GM23338 (cell line): ENCODE measurements around the gene CD84.

ENCODE experiments used
- CREB1 ChIP-seq: fragments of 250-450 bp; sonication (Bioruptor Pico); IDR thresholded peaks from 2 replicates; pipeline ENCODE4 v1.5.0; 2020; ENCODE audit warnings: low read depth, mild to moderate bottlenecking, moderate library complexity
- EZH2 ChIP-seq: fragments of 200-600 bp; sonication (generic); IDR thresholded peaks from one replicate; pipeline ENCODE4 v1.8.0; 2017; ENCODE audit warnings: antibody characterized with exemption, mild to moderate bottlenecking, low read depth; ENCODE audit not compliant: unreplicated experiment
- EZH2phosphoT487 ChIP-seq: fragments of 200-600 bp; sonication (generic); IDR thresholded peaks from one replicate; pipeline ENCODE4 v1.8.1; 2018; ENCODE audit warnings: antibody characterized with exemption; ENCODE audit not compliant: unreplicated experiment
- JUNB ChIP-seq: IDR thresholded peaks from one replicate; pipeline ENCODE4 v1.6.1; 2016; ENCODE audit warnings: antibody characterized with exemption; ENCODE audit not compliant: unreplicated experiment
- NANOG ChIP-seq: IDR thresholded peaks from 2 replicates; pipeline ENCODE4 v1.6.1; 2016; ENCODE audit warnings: antibody characterized with exemption, borderline replicate concordance
- POLR2AphosphoS5 ChIP-seq: IDR thresholded peaks from 2 replicates; pipeline ENCODE4 v1.6.1; 2016; ENCODE audit warnings: antibody characterized with exemption, low read depth
- STAT1 ChIP-seq: IDR thresholded peaks from one replicate; pipeline ENCODE4 v1.6.1; 2016; ENCODE audit warnings: antibody characterized with exemption; ENCODE audit not compliant: unreplicated experiment
- ZNF114 ChIP-seq: fragments of 250-450 bp; sonication (Bioruptor Pico); IDR thresholded peaks from 2 replicates; pipeline ENCODE4 v1.5.0; 2020; ENCODE audit warnings: mild to moderate bottlenecking, moderate library complexity
- ZNF331 ChIP-seq: fragments of 250-450 bp; sonication (Bioruptor Pico); IDR thresholded peaks from 2 replicates; pipeline ENCODE4 v1.5.0; 2020; ENCODE audit warnings: low read depth, mild to moderate bottlenecking, moderate library complexity
- TF ChIP-seq, protein P1 (sequence below), 2 experiments: fragments of 200-600 bp in 1 of 2; sonication (generic) in 1 of 2; conservative IDR thresholded peaks; 2 replicates each; pipeline versions ENCODE4 v1.5.1 to v1.6.1; 2016 to 2017; ENCODE audit warnings: antibody characterized with exemption in 2 of 2, low read depth in 2 of 2, mild to moderate bottlenecking in 2 of 2, moderate library complexity in 1 of 2
- TF ChIP-seq, protein P2 (sequence below): IDR thresholded peaks from one replicate; pipeline ENCODE4 v1.6.1; 2018; ENCODE audit warnings: antibody characterized with exemption; ENCODE audit not compliant: unreplicated experiment
- TF ChIP-seq, protein P3 (sequence below): IDR thresholded peaks from 2 replicates; pipeline ENCODE4 v1.6.1; 2016; ENCODE audit warnings: antibody characterized with exemption
- TF ChIP-seq, protein P4 (sequence below): fragments of 250-450 bp; sonication (Bioruptor Pico); IDR thresholded peaks from 2 replicates; pipeline ENCODE4 v1.5.0; 2020; ENCODE audit warnings: mild to moderate bottlenecking, moderate library complexity

DNA sequence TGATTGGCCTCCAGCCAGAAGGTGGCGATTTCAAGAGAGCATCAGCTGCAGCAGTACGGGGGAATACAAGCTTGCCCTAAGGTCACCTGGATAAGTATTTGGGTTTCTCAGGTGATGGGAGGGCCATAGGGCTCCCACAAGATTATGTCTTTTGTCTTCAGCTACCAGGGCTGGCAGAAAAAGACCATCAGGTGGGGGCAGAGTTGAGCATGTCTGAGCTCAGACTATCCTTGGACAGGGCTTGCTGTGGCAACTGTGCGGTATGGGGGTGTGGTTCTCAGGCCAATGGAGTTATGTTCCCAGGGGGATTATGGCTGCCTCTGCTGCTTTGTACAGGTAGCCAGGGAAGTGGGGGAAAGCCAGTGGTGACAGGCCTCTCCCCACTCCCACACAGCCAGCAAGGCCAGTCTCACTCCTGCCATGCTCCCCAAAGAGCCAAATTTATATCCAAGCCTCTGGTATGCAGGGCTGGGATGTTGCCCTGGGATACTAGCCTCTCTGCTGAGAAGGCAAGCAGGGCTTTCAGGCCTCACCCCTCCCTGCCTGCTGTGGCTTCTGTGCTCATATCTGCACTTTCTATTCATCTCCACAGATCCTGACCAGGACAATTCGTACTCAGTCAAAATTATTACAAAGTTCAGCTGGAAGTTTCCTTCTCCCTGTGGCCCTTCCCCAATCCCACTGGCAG lies 26.6 kb upstream of the CD84 start:
- TF ChIP-seq, protein P1, sequence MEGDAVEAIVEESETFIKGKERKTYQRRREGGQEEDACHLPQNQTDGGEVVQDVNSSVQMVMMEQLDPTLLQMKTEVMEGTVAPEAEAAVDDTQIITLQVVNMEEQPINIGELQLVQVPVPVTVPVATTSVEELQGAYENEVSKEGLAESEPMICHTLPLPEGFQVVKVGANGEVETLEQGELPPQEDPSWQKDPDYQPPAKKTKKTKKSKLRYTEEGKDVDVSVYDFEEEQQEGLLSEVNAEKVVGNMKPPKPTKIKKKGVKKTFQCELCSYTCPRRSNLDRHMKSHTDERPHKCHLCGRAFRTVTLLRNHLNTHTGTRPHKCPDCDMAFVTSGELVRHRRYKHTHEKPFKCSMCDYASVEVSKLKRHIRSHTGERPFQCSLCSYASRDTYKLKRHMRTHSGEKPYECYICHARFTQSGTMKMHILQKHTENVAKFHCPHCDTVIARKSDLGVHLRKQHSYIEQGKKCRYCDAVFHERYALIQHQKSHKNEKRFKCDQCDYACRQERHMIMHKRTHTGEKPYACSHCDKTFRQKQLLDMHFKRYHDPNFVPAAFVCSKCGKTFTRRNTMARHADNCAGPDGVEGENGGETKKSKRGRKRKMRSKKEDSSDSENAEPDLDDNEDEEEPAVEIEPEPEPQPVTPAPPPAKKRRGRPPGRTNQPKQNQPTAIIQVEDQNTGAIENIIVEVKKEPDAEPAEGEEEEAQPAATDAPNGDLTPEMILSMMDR (conservative IDR thresholded peaks at IDR 0.05; ENCODE audit: low read depth in 2 of 2), result peak in 1 of 2 experiments; percentile 14; a peak in 2 of 4 replicates
- TF ChIP-seq POLR2AphosphoS5 (no peak), EZH2 (no peak), EZH2phosphoT487 (no peak), JUNB (no peak), ZNF331 (no peak), NANOG (no peak), CREB1 (CRISPR knock-in tag) (no peak), ZNF114 (CRISPR knock-in tag) (no peak), STAT1 (no peak)
- TF ChIP-seq, protein P2, sequence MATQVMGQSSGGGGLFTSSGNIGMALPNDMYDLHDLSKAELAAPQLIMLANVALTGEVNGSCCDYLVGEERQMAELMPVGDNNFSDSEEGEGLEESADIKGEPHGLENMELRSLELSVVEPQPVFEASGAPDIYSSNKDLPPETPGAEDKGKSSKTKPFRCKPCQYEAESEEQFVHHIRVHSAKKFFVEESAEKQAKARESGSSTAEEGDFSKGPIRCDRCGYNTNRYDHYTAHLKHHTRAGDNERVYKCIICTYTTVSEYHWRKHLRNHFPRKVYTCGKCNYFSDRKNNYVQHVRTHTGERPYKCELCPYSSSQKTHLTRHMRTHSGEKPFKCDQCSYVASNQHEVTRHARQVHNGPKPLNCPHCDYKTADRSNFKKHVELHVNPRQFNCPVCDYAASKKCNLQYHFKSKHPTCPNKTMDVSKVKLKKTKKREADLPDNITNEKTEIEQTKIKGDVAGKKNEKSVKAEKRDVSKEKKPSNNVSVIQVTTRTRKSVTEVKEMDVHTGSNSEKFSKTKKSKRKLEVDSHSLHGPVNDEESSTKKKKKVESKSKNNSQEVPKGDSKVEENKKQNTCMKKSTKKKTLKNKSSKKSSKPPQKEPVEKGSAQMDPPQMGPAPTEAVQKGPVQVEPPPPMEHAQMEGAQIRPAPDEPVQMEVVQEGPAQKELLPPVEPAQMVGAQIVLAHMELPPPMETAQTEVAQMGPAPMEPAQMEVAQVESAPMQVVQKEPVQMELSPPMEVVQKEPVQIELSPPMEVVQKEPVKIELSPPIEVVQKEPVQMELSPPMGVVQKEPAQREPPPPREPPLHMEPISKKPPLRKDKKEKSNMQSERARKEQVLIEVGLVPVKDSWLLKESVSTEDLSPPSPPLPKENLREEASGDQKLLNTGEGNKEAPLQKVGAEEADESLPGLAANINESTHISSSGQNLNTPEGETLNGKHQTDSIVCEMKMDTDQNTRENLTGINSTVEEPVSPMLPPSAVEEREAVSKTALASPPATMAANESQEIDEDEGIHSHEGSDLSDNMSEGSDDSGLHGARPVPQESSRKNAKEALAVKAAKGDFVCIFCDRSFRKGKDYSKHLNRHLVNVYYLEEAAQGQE, result no peak
- TF ChIP-seq, protein P3, sequence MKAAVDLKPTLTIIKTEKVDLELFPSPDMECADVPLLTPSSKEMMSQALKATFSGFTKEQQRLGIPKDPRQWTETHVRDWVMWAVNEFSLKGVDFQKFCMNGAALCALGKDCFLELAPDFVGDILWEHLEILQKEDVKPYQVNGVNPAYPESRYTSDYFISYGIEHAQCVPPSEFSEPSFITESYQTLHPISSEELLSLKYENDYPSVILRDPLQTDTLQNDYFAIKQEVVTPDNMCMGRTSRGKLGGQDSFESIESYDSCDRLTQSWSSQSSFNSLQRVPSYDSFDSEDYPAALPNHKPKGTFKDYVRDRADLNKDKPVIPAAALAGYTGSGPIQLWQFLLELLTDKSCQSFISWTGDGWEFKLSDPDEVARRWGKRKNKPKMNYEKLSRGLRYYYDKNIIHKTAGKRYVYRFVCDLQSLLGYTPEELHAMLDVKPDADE, result no peak
- TF ChIP-seq, protein P4, sequence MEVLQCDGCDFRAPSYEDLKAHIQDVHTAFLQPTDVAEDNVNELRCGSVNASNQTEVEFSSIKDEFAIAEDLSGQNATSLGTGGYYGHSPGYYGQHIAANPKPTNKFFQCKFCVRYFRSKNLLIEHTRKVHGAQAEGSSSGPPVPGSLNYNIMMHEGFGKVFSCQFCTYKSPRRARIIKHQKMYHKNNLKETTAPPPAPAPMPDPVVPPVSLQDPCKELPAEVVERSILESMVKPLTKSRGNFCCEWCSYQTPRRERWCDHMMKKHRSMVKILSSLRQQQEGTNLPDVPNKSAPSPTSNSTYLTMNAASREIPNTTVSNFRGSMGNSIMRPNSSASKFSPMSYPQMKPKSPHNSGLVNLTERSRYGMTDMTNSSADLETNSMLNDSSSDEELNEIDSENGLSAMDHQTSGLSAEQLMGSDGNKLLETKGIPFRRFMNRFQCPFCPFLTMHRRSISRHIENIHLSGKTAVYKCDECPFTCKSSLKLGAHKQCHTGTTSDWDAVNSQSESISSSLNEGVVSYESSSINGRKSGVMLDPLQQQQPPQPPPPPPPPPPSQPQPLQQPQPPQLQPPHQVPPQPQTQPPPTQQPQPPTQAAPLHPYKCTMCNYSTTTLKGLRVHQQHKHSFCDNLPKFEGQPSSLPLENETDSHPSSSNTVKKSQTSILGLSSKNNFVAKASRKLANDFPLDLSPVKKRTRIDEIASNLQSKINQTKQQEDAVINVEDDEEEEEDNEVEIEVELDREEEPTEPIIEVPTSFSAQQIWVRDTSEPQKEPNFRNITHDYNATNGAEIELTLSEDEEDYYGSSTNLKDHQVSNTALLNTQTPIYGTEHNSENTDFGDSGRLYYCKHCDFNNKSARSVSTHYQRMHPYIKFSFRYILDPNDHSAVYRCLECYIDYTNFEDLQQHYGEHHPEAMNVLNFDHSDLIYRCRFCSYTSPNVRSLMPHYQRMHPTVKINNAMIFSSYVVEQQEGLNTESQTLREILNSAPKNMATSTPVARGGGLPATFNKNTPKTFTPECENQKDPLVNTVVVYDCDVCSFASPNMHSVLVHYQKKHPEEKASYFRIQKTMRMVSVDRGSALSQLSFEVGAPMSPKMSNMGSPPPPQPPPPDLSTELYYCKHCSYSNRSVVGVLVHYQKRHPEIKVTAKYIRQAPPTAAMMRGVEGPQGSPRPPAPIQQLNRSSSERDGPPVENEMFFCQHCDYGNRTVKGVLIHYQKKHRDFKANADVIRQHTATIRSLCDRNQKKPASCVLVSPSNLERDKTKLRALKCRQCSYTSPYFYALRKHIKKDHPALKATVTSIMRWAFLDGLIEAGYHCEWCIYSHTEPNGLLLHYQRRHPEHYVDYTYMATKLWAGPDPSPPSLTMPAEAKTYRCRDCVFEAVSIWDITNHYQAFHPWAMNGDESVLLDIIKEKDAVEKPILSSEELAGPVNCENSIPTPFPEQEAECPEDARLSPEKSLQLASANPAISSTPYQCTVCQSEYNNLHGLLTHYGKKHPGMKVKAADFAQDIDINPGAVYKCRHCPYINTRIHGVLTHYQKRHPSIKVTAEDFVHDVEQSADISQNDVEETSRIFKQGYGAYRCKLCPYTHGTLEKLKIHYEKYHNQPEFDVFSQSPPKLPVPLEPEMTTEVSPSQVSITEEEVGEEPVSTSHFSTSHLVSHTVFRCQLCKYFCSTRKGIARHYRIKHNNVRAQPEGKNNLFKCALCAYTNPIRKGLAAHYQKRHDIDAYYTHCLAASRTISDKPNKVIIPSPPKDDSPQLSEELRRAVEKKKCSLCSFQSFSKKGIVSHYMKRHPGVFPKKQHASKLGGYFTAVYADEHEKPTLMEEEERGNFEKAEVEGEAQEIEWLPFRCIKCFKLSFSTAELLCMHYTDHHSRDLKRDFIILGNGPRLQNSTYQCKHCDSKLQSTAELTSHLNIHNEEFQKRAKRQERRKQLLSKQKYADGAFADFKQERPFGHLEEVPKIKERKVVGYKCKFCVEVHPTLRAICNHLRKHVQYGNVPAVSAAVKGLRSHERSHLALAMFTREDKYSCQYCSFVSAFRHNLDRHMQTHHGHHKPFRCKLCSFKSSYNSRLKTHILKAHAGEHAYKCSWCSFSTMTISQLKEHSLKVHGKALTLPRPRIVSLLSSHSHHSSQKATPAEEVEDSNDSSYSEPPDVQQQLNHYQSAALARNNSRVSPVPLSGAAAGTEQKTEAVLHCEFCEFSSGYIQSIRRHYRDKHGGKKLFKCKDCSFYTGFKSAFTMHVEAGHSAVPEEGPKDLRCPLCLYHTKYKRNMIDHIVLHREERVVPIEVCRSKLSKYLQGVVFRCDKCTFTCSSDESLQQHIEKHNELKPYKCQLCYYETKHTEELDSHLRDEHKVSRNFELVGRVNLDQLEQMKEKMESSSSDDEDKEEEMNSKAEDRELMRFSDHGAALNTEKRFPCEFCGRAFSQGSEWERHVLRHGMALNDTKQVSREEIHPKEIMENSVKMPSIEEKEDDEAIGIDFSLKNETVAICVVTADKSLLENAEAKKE (CRISPR knock-in tag), result no peak
